ENCODE measurements around the gene IL10RB.

DNA sequence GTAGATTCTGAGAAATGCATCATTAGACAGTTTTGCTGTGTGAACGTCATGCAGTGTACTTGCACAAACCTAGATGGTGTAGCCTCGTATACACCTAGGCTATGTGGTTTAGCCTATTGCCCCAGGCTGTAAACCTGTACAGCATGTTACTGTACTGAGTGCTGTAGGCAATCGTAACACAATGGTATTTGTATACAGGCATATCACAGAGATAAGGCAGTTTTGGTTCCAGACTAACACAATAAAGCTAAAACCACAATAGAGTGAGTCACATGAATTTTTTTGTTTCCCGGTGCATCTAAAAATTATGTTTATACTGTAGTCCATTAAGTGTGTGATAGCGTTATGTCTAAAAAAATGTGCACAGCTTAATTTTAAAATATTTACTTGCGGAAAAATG is 6.9 kb downstream of the IL10RB start:
- TF ChIP-seq, protein P1, sequence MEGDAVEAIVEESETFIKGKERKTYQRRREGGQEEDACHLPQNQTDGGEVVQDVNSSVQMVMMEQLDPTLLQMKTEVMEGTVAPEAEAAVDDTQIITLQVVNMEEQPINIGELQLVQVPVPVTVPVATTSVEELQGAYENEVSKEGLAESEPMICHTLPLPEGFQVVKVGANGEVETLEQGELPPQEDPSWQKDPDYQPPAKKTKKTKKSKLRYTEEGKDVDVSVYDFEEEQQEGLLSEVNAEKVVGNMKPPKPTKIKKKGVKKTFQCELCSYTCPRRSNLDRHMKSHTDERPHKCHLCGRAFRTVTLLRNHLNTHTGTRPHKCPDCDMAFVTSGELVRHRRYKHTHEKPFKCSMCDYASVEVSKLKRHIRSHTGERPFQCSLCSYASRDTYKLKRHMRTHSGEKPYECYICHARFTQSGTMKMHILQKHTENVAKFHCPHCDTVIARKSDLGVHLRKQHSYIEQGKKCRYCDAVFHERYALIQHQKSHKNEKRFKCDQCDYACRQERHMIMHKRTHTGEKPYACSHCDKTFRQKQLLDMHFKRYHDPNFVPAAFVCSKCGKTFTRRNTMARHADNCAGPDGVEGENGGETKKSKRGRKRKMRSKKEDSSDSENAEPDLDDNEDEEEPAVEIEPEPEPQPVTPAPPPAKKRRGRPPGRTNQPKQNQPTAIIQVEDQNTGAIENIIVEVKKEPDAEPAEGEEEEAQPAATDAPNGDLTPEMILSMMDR (optimal IDR thresholded peaks at IDR 0.05 in 1 of 3, IDR thresholded peaks at IDR 0.05 in 1 of 3, conservative IDR thresholded peaks at IDR 0.05 in 1 of 3; ENCODE audit: extremely low read depth in 1 of 3, insufficient read depth in 2 of 3, low read length in 3 of 3), result no peak
- no peak for TF ChIP-seq EZH2 (IDR thresholded peaks at IDR 0.05; ENCODE audit: low read length)
